ENCODE measurements around the gene CCDC91.

GRCh38 chr12:28484156-28484555, 293.9 kb downstream of the CCDC91 start:
- no peak for TF ChIP-seq POLR2AphosphoS5 (IDR thresholded peaks at IDR 0.05; ENCODE audit: low read depth, low read length)
- TF ChIP-seq SIN3A (IDR thresholded peaks at IDR 0.05; ENCODE audit: borderline replicate concordance, insufficient read depth, low read length) = no peak
- no peak for TF ChIP-seq REST (IDR thresholded peaks at IDR 0.05; ENCODE audit: insufficient read depth in 1 of 2, low read depth in 2 of 2, low read length in 2 of 2)

All from PFSK-1 (cell line).